Limb (tissue), 2 donors: ENCODE measurements around the gene SYTL2.
"Not testable (repeated sequence)": the region's sequence is repeated elsewhere in the genome, so short reads cannot be mapped to it uniquely, and the experiment has no call there.

ENCODE experiments used
- DNase-seq, 2 donors: peaks; one replicate each; pipeline ENCODE4 v3.0.0-alpha.2; 2016; ENCODE audit errors: extremely low spot score in 2 of 2

Gene SYTL2

DNA sequence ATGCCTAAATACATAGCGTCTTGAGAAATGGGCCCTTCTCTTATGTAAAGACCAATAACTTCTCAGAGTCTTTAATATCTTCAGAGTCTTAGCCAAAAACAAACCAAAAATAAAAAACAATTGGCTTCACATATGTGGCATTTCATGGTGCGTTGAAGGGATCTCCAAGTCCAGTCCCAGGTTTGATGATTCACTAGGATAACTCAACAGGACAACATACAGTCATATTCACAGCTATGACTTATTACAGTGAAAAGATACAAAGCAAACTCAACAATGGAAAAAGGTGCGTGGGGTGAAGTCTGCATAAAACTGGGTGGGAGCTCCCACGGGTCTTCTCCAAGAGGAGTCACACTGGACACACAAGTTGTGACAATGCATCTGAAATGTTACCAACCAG, 12.6 kb downstream of the SYTL2 start:
- DNase-seq: no peak

DNA sequence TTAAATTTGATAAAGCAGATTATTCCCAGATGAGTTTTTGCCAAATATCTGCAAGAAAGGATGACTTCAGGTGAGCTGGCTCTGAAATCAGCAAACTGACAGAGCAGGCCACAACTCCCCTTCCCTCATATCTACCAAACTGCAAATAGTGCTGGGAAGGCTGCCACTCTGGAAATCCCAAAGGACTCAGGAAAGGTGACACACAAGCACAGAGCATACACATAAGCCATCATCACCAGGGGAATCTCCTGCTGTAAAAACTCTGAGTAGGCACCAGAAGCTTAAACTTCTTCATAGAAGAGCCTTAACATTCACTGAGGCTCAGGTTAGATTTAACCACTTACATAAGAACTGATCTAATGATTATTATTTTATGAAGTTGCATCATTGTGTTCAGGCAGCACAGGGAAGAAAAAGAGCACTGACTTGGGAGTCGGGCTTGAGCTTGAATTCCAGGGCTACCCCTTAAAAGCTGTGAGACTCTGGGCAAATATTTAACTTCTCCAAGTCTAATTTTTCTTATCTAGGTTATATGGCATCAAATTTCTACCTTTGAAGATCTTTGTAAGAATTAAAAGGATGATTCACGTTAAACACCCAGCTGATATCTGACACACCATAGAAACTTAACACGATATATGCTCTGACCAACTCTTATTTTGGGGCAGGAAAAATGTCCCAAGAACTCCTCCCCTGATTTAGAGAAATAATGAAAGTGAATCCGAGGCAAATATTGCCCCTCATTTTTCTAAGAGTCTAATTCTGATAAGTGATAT, 15.0 kb downstream of the SYTL2 start:
- no peak for DNase-seq

DNA sequence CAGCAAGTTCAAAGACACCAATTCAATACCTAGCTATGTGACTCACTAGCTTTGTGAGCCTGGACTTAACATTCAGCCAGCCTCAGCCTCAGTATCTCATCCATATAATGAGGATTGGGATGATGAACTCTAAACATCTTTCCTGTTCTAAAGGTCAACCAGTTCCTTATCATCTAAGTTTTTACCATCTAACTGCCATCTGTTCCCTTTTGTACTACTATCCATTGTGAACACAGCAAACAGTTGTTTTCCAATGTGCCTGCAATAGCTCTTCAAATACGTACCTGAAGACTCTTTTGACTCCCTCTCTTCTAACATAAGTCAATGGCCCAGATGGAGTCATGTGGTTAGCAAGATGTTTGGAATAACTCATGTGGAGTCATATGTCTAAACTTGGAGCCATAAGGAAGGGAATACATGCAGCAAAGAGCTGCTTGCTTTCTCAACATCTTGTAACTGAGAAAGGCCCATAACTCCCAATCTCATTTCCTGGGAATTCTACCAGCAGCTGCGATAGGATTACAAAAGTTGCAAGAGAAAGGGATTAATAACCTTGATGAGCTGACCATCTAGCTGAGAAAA, 19.4 kb downstream of the SYTL2 start:
- DNase-seq: no peak

DNA sequence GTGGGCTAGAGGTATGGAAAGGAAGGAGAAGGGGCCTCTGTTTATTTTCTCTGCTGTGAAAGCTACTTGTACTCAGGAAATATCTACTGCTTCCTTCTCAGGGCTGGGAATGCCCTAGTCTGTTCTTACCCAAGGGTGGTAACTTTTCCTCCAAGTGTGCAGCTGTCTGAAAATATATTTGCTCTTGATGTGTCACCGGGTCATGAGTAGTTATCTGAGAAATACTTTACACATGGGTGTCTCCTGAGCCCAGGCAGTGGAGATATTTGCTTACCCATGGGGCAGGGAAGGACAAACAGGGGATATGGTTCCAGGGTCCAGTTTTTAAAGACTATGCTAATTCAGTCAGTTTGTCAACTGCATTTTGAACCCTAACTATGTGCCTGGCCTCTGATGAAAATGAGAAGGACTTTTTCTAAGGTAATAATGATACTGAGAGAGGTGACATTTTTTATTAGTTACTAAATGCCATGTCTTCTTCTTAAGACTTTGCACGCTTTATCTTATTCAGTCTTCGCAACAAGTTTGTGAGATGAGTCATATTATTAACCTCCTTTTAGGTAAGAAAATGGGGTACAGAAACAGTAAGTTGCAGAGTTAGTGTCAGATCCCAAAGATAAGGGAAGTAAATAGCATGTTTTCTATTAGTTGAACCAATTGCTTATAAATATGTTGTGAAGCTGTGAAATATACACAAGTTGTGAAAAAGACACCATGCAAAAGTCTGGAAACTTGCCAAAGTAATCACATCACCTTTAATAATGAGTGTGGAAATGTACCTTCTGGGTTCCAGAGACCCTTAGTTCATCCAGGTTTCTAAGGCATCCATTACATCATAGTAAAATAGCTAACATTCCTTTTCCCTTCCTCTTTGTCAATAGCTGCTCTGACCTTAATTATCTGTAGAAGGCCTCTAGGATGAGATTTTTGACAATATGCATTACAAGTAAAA, 22.9 kb downstream of the SYTL2 start:
- DNase-seq: no peak

DNA sequence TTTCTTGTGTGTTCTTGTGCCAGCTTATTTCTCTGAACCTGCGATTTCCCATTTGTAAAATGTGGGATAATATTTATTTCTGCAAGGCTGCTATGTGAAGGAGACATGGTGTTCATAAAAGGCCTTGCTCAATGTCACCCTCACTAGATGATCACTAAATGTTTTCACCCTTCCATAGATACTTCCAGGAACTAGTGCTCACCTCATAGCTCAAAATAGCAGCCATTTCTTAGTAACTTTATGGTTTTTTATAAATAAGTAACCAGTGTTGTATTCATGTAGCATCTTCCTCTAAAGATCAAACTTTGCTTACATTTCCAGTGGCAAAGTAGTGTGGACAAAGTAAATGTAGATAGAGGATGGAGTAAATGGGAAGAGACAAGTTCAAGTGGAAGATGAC, 23.8 kb downstream of the SYTL2 start:
- DNase-seq: no peak

DNA sequence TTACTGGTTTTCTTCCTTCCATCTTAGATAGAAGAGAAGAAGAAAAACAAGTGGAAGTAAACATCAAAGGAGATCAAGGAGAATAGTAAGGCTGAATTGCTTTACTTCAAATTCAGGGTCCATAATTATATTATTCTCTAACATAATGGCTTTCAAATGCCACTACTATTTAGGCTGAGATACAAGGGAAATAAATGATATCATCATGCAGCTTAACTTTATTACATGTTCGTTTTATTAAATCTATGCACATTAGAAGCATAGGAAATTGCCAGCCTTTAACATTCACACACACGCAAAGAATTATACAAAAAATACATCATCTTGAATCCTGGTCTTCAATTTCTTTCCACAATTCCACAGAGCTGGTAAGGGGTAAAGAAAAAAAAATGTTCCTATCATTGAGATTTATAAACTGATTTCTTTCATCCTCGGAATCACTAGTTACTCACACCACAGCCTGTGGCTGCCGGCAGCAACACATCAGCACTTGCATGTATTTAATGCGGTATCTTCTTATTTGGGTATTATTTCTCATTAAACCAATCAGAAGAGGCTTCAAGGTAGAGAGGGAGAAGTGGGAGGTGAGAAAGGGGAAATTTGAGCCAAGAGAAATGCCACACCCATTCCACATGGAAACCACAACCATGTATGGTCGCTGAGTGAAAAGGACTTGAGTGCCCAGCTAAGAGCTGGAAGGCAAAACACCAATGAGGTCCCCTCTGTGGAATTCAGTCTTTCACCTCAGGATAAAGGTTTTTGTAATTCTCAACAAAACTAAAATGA, 26.3 kb downstream of the SYTL2 start:
- DNase-seq: no peak

DNA sequence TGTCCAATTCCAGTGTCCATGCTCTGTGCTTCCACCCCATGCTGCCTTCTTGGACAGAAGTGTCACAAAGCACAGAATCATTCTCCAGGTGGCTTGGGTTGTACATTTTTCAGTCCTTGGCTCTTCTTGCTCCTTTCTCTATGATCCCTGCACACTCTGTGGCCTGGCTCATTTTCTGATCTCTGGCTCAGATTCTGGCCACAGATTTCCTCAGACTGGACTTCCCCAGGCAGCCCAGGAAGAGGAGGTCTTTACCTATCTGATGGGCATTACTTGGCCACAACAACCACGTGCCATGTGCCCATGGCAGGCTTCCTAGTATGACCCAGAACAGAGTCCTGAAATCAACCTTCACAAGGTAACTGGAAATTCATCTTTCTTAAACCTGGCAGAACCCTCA, 27.2 kb downstream of the SYTL2 start:
- DNase-seq: no peak

DNA sequence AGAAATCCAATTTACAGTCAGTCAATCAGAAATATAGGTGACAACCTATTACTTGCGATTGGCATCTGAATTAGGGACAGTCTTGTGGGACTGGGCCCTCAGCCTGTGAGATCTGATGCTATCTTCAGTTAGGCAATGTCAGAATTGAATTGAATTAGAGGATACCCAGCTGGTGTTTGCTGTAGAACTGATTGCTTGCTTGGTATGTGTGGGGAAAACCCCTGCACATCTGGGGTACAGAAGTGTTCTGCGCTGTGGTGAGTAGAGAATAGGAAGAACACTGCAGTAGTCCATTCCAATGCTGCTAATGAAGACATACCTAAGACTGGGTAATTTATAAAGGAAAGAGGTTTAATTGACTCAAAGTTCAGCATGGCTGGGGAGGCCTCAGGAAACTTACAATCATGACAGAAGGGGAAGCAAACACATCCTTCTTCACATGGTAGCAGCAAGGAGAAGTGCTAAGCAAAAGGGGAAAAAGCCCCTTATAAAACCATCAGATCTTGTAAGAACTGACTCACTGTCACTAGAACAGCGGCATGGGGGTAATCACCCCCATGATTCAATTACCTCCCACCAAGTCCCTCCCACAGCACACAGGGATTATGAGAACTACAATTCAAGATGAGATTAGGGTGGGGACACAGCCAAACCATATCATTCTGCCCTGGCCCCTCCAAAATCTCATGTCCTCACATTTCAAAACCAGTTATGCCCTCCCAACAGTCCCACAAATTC, 30.0 kb downstream of the SYTL2 start:
- not testable (repeated sequence) for DNase-seq

DNA sequence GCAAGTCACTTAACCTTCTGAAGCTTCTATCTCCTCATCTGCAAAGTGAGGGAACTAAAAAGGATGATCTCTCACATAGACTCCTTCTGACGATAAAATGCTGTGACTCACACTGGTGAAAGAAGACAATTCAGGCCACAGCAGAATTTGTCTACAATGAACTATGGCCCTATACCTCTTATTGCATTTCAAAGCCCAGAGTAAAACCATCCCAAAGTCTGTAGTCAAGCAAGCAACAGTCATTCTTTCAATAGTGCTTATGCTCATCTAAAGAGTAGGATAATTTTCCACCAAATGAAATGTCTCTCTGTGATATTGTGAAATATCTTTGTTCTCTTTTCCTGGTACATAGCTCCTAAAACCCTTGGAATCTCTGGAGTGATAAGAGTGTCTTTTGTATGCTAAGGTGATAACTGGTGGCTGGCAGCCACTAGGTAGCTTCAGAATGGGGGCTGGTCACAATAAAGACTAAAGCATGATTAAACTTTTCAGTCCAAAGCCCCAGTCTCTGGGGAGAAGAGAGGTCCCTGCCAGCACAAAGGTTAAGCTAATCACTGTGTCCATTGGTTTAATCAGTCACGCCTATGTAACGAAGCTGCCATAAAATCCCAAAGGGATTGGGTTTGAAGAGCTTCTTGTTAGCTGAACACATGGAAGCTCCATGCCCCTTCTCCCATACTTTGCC, 30.8 kb downstream of the SYTL2 start:
- no peak for DNase-seq

DNA sequence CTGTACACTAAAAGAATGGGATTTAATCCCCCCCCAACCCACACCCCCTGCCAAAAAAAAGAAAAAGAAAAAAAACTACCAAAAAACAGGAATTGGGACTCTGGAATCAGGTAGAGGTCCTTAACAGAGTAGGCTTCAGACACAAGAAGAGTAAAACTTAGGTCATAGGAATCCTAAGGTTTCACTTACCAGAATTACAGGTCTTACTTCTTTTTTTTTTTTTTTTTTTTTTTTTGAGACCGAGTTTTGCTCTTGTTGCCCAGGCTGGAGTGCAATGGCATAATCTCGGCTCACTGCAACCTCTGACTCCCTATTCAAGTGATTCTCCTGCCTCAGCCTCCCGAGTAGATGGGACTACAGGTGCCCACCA, 33.4 kb downstream of the SYTL2 start:
- not testable (repeated sequence) for DNase-seq

DNA sequence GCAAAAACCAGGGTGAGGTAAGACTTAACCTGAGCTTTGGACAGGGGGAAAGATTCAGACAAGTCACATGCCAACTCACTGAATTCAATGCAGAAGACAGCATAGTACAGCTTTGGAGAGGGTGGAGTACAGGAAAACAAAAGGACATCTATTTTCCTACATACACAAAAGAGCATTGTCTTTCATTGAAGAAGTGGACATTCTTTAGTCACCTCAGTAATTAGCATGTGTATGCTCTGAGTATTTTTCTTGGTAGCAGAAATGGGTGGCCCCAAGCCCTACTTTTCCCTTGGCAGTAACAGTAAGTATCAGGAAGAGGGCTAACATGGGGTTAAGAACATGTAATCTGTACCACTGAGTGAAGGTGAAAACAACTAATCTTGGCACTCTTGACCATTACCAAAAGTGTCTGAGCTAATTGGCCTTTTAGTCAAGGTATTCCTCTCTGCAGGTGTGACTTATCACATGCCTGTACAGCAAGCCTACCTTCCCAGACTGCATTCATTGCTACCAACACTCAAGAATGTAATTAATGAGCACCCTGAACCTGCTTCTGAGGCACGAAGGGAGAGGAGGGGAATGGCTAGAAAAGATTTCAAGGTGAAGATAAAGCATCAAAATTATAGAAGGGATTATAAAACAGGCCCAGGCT, 33.9 kb downstream of the SYTL2 start:
- DNase-seq: no peak

DNA sequence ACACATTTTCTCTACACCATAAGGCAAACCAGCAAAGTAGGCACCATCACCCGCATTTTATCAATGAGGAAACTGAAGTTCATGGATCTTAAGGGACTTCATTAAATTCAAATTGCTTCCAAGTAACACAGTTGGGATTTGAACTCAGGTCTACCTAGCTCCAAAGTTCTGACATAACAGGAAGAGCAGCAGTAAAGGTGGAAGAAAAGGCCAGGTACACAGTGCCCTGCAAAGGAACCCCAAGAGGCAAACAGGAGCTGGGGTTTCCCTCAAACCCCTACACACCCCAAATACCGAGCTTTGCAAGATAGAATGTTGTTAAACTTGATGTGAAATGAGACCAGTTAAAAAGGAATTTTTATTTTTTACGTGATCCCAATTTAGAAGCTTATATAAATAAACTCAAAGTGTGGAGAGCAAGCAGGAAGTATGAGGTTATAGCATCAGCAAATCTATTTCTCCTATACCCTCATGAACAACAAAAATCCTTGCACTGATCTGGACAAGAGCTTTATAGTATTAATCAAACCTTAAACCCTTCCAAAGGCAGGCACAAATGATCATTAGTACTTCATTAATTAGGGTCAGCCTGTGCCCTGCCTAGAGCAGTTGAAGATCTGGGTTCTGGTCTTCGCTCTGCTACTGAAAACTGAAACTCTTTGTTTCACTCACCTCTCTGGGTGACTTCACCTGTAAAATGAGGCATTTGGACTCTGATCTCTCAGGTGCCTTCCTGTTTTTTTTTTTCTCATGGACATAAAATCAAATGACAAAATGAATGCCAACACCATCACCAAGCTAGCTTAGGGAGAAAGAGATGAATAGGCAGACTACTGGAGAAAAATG, 36.5 kb downstream of the SYTL2 start:
- DNase-seq: no peak

DNA sequence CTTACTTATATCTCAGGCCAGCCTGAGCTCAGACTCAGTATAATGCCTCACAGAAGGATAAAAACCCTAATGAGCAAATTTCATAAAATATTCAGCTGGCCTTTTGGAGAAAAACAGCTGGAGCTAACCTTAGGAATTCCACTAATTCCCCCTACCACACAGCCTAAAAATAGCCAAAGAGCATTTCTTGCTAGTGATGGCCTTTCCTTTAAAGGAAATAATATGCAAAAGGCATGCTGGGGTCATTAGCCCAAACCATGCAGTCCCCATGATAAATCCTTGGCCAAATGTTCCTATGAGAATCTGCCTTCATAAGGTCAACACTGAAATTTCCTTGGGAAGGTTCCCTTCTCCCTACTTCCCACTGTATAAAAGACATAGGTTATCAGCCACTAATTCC, 38.2 kb downstream of the SYTL2 start:
- DNase-seq: peak in 1 of 2 donors; percentile 47

DNA sequence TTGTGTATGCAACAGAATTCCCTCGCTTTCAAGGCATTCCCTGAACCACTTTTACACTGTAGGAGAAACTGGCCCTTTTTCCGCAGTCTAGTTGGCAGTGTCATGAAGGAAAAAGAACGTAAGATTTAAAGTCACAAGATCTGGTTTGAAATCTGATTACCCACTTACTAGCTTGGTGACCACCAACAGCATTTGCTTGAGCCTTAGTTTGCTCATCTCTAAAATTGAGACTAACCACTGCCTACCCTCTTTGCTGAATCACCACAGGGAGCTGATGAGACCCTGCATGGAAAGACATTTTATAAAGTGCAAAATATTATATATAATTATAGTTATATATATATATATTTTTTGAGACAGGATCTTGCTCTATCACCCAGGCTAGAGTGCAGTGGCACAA, 39.4 kb downstream of the SYTL2 start:
- DNase-seq: no peak

DNA sequence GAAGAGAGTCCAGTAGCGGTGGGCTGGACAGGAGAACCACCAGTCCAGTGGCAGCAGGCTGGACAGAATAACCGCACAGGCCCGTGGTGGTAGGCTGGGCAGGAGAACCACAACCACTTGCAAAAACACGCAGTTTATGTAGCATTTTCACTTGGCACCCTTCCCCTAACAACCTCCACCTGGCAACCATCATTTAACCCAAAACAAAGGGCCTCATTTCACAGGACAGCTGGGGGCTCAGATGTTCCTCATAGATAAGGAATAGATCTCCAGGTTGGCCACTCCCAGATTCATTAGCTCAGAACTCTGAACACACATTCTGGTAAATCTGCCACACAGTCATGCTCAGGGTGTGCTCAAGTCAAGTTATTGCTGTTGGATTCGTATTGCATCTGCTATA, 41.2 kb downstream of the SYTL2 start:
- DNase-seq: no peak

DNA sequence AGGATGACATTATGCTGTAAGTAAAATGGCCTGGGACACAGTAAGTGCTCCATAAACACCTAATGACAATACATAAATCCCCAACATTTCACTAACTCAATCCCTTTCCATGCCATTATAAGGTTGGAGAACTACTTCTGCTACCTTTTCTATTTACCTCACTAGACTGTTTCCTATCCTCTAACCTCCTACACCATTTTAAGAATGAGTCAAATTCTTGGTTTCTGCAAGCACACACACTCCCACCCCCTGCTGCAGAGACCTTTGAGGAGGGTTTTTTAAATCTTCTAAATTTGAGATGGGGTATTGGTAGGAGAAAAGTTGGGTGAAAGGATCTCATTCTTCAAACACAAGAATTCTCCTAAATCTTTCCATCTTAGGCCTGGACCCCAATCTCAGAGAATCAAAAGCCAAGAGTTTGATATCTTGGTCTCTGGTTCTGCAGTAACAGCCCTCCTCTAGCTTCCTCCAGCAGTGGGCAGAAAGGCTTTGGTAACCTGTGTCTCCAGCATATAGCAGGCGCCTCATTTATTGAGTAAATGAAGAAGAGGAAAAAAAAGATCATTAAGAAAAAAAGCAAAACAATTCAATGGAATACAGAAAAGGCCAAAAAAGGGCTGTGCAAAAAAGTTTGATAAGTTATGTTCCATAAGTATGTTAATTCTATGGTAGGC, 42.3 kb downstream of the SYTL2 start:
- DNase-seq: no peak

DNA sequence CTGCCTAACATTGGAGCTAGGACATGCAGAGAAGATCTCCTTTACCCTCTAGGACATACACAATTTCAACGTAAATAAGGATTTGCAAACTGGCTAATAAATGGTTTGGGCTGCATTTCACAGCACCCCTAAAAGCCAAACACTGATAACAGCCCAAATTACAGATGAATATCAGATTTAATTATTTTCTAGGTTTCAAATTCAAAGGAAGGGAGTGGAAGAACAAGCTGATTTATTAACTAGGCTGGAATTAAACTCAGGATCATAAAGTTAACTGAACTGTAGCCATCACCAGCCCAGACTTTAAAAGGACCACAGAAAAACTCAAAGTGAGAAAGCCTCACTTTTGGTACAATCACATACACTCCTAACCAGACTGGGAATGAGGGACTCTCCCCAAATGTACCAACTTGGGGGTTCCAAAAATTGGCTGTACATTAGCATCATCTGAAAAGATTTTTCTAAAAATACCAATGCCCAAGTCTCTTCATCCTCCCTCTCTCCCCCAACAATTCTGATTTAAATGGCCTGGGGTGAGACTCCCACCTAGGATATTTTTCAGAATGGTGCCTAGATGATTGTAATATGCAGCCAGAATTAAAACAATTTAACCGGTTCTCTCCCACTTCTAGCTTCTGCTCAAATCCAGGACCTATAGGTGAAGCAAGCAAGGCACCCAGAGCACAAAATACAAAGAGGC, 43.5 kb downstream of the SYTL2 start:
- no peak for DNase-seq

DNA sequence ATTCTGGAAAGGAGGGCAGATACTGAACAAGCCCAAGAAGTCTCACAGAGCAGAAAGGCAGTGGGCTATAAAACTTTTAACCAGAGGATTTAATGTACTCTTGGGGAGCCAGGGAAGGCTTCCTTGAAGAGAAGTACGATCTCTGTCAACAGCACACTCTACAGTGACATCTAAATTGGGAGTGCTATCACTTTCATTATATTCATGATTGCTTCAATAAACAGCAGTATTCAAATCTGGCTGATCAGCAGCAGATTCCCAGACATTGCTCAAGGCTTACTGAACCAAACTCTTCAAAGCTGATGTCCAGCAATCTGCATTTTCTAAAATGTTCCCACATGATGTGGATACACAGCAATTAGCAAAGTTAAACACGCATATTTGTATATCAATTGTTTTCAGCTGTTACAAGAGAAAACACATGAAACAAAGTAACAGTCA, 44.2 kb downstream of the SYTL2 start:
- DNase-seq: no peak
